Smooth muscle cell (in vitro differentiated cells): ENCODE results near the gene B3GNT3. TPM values are rescaled to one million over a fixed set of nuclear protein-coding genes. Genes with fewer than 3 reads are reported as not detected.

Experiments used
- DNase-seq: peaks from one replicate; lab custom pipeline; 2025; ENCODE audit not compliant: unreplicated experiment; lab: John Stamatoyannopoulos, UW
- H2AFZ ChIP-seq: fragments of 200-600 bp; sonication (generic); 2 replicates; pipeline ENCODE4 v1.6.0; 2016; ENCODE audit warnings: antibody characterized with exemption, low read depth, mild to moderate bottlenecking
- H3F3A ChIP-seq: fragments of 200-600 bp; sonication (generic); 2 replicates; pipeline ENCODE4 v1.6.0; 2017; ENCODE audit warnings: antibody characterized with exemption, low read depth
- H3K27ac ChIP-seq: fragments of 200-600 bp; sonication (generic); 2 replicates; pipeline ENCODE4 v1.5.1; 2016; ENCODE audit warnings: low read depth, mild to moderate bottlenecking
- H3K27me3 ChIP-seq: fragments of 200-600 bp; sonication (generic); 2 replicates; pipeline ENCODE4 v1.6.1; 2016; ENCODE audit warnings: low read depth, mild to moderate bottlenecking
- H3K36me3 ChIP-seq: fragments of 200-600 bp; sonication (generic); 2 replicates; pipeline ENCODE4 v1.5.1; 2016; ENCODE audit warnings: low read depth
- H3K4me1 ChIP-seq: fragments of 200-600 bp; sonication (generic); 2 replicates; pipeline ENCODE4 v1.5.1; 2016; ENCODE audit warnings: low read depth
- H3K4me2 ChIP-seq: fragments of 200-600 bp; sonication (generic); 2 replicates; pipeline ENCODE4 v1.6.0; 2016; ENCODE audit warnings: mild to moderate bottlenecking
- H3K4me3 ChIP-seq: fragments of 200-600 bp; sonication (generic); 2 replicates; pipeline ENCODE4 v1.5.1; 2016; ENCODE audit warnings: mild to moderate bottlenecking
- H3K79me2 ChIP-seq: fragments of 200-600 bp; sonication (generic); 2 replicates; pipeline ENCODE4 v1.6.0; 2016; ENCODE audit warnings: low read depth, mild to moderate bottlenecking
- H3K9ac ChIP-seq: fragments of 200-600 bp; sonication (generic); 2 replicates; pipeline ENCODE4 v1.6.0; 2016; ENCODE audit warnings: low read depth
- H3K9me3 ChIP-seq: fragments of 200-600 bp; sonication (generic); replicated peaks from 2 replicates; pipeline ENCODE4 v1.5.1; 2016; ENCODE audit warnings: low read depth
- H4K20me1 ChIP-seq: fragments of 200-600 bp; sonication (generic); 2 replicates; pipeline ENCODE4 v1.6.0; 2016; ENCODE audit warnings: low read depth
- WGBS: methylation state at CpG from one replicate; pipeline ENCODE4 v1.1.7; 2016; ENCODE audit warnings: low lambda C conversion rate; 5-methylcytosine and 5-hydroxymethylcytosine counted together
- polyA plus RNA-seq: library from polyadenylated mRNA; unstranded; fragments of >200 nt; fragmentation: Nextera tagmentation; extraction: Ambion mirVana; gene quantifications from 2 replicates; pipeline ENCODE4 v1.2.1, GENCODE V29; 2016
- total RNA-seq: library from RNA; depleted of rRNA; stranded (reverse); fragments of >200 nt; gene quantifications from 2 replicates; pipeline ENCODE4 v1.2.3, GENCODE V29; 2014
- TF ChIP-seq, protein P1 (sequence below): fragments of 200-600 bp; sonication (generic); IDR thresholded peaks from 2 replicates; pipeline ENCODE4 v1.5.1; 2017; ENCODE audit warnings: borderline replicate concordance, mild to moderate bottlenecking, antibody characterized with exemption; ENCODE audit not compliant: insufficient read depth, poor library complexity, severe bottlenecking

The B3GNT3 gene, protein sequence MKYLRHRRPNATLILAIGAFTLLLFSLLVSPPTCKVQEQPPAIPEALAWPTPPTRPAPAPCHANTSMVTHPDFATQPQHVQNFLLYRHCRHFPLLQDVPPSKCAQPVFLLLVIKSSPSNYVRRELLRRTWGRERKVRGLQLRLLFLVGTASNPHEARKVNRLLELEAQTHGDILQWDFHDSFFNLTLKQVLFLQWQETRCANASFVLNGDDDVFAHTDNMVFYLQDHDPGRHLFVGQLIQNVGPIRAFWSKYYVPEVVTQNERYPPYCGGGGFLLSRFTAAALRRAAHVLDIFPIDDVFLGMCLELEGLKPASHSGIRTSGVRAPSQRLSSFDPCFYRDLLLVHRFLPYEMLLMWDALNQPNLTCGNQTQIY
- 0.67 and 2.8 TPM in 2 replicates for total RNA-seq
- 0.56 TPM in 1 of 2 replicates, not detected in the other for polyA plus RNA-seq

DNA sequence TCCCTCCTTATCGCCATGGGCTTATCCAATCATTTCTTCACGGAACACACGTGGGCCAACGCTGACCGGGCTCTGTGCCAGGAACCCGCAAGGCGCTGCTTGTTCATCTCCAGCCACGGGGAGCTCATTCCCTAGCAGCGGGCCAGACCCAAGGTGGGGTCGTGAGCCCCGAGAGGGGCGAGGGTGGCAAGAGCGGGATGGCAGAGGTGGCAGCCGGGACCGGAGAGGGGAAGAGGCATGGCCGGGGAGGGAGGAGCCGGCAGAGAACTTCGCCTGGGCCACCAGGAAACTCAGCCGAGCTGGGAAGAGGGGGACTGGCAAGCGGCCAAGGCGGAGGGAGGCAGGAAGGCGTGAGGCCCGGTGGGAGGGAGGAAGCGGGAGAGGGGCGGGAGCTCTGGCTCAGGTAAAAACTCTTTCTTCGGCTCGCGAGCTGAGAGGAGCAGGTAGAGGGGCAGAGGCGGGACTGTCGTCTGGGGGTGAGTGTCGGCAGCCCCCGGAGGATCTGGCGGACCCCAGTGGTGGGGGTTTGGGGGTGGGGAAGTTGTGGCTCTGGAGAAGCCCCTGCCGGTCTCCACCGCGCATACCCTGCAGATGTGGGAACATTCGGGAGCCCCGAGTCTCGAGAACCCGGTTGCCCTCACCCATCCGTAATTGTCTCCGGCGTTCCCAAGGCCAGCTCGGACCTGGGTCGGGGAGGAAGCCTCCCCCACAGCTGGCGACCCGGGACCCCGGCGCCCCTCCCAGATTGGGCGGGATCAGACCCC lies at the start of gene B3GNT3:
TSS of gene B3GNT3 (plus strand) at position 408 of the 764 bp plus-strand sequence. CDS start 12,670 bp downstream, outside the sequence.
- Histone ChIP-seq H3K9ac (no peak within 1 kb of the TSS), H3K9me3 (no peaks in the 10 kb centered on the region), H3K4me1 (no peaks in the 10 kb centered on the region), H3K36me3 (no peaks in the 10 kb centered on the region), H3K79me2 (no peaks in the 10 kb centered on the region), H3K27ac (no peak within 1 kb of the TSS), H3K4me3 (peak within 1 kb of the TSS; percentile 38), H3K27me3 (peaks cover 36% of the 10 kb centered on the region), H3K4me2 (peak within 1 kb of the TSS; percentile 59), H3F3A (no peaks in the 10 kb centered on the region), H2AFZ (no peak within 1 kb of the TSS), H4K20me1 (no peaks in the 10 kb centered on the region)
- no peak for DNase-seq
- TF ChIP-seq, protein P1, sequence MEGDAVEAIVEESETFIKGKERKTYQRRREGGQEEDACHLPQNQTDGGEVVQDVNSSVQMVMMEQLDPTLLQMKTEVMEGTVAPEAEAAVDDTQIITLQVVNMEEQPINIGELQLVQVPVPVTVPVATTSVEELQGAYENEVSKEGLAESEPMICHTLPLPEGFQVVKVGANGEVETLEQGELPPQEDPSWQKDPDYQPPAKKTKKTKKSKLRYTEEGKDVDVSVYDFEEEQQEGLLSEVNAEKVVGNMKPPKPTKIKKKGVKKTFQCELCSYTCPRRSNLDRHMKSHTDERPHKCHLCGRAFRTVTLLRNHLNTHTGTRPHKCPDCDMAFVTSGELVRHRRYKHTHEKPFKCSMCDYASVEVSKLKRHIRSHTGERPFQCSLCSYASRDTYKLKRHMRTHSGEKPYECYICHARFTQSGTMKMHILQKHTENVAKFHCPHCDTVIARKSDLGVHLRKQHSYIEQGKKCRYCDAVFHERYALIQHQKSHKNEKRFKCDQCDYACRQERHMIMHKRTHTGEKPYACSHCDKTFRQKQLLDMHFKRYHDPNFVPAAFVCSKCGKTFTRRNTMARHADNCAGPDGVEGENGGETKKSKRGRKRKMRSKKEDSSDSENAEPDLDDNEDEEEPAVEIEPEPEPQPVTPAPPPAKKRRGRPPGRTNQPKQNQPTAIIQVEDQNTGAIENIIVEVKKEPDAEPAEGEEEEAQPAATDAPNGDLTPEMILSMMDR: no peak
- WGBS: 4% methylated on average over 41 of the region's 50 CpGs

DNA sequence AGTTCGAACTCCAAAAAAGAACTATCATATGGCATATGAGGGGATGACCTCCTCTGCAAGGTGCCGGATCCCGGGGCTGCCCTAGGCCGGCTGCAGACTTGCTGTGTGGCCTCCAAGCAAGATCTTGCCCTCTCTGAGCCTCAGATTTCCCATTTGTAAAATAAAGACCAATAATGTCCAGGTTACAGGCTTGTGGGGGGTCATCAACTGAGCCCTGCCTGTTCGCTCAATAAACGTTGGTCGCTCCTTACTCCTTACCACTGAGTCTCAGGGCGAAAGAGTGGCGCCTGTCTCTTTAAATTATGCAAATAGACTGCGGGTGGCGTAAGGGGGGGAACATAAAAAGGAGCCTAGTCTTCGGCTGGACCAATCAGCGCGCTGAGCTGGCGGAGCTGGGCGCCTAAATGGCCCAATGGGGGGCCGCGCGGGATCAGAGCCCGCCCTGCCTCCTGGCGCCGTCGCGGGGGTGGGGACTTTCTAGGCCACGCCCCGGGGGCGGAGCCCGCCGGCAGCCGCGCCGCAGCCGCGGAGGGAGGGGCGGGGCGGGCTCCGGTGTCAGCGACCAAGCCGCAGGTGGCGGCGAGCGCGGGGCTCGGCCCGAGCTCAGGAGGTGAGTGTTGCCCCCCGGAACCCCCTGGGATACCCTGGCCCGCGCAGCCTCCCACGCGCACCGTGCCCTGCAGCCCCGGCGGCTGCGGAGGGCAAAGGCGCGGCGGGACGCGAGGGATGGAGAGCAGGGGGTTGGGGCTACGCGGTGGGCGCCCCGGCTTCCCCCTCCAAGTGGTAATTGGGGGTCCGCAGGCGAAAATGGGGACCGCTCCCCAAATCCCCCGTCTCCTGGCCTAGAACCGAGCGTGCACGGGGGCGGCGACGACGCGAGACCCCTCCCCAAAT lies 47.5 kb upstream of the B3GNT3 start:
- Histone ChIP-seq H3K4me3 (peak overlapping the region; percentile 49), H3K36me3 (no peaks in the 10 kb centered on the region), H4K20me1 (no peaks in the 10 kb centered on the region), H3K9ac (no peak overlapping the region), H3K27me3 (no peaks in the 10 kb centered on the region), H2AFZ (no peak overlapping the region), H3K9me3 (no peaks in the 10 kb centered on the region), H3K4me2 (peak overlapping the region; percentile 85), H3K4me1 (peaks cover 3% of the 10 kb centered on the region), H3F3A (no peaks in the 10 kb centered on the region), H3K27ac (no peak overlapping the region), H3K79me2 (no peaks in the 10 kb centered on the region)
- 13% methylated on average over 41 of the region's 75 CpGs for WGBS
- TF ChIP-seq, protein P1: no peak
- peak; percentile 40 for DNase-seq

DNA sequence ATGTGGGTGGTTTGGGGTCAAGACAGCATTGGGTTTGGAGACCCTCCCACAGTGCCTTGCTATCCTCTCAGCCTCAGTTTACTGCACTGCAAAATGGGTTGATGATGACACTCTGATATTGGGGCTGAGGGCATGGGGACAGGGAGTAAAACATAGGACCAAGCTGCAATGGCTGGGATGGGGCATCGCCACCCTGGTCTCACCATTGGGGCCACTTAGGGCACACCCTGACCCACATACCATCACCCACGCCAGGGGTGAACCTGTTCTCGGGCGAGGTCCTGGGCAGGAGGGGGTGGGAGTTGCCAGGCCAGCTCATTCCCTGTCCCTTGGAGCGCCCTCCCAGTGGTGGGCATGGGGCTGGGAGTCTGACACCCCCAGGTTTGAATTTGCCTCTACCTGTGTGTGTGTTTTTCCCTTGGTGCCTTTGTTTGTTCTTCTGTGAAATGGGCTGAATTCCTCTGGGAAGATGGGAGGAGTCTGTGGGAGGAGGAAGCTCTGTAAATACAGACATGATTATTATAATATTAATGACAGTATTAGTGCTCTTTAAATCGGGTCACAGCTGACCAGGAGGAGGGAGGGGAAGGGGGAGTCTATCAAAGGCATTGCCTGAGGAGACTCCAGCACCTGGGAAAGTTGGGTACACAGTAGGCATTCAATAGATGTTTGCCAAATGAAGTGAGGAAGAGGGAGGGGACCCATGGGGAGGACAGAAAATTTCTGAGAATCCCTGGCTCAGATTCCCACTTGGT lies 45.9 kb upstream of the B3GNT3 start:
- H3K4me2 ChIP-seq: no peak overlapping the region
- no peaks in the 10 kb centered on the region for H3K36me3 ChIP-seq
- H3K9ac ChIP-seq: no peak overlapping the region
- TF ChIP-seq, protein P1: no peak
- peaks cover 3% of the 10 kb centered on the region for H3K4me1 ChIP-seq
- no peak for DNase-seq
- no peak overlapping the region for H3K4me3 ChIP-seq
- no peaks in the 10 kb centered on the region for H3K79me2 ChIP-seq
- H3K27ac ChIP-seq: no peak overlapping the region
- 87% methylated on average over 6 of the region's 6 CpGs for WGBS
- no peak overlapping the region for H2AFZ ChIP-seq
- H3K27me3 ChIP-seq: no peaks in the 10 kb centered on the region
- no peaks in the 10 kb centered on the region for H3K9me3 ChIP-seq
- no peaks in the 10 kb centered on the region for H3F3A ChIP-seq
- no peaks in the 10 kb centered on the region for H4K20me1 ChIP-seq
